Measurements from ENCODE around the gene CD180.

CD180 gene

DNA sequence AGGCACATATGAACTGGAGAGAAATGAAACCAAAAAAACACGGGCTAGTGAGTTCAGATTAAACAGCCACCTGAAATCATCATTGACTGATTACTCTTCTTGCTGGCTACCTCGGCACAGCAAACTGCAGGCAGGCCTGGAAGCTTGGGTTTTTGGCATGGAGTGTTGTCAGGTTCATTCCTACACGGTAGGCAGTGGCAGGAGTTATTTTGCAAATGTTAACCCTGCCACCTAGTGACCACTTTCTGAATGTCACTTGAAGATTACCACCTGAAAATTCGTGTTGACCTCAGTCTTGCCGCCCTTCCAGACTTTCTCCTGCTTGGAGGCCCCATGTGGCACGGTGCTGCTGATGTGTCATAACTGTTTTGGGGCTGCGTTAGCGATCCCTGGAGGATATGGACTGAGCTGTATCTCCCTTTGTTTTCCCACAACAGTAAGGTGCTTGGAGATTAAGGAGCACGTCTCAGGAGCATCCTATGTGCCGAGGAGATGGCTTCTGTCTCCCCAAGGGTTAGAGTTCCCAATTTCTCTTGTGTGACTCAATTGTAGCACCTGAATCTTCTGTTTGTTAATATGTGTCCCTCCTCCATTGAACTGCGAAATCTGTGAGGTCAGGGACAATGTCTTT lies 12.7 kb upstream of the CD180 start:
- peak; percentile 68 for DNase-seq

DNA sequence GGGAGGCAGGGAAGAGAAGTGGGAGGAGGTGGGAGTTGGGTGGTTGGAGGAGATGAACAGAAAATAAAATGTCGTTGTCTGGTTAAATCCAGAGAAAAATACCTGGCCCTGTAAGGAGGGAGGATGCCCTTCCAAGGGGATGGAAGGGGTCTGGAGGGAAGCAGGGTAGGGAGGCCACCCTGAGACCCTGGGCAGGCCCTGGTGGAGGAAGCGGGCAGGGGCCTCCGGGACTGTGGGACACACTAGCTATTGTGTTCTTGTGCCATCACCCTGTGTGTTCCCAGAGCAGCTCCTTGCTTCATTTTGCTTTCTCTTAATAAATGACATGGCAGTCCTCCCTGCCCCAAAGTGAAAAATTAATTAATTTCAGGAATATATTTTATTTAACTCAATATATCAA lies 11.8 kb upstream of the CD180 start:
- DNase-seq = no peak

DNA sequence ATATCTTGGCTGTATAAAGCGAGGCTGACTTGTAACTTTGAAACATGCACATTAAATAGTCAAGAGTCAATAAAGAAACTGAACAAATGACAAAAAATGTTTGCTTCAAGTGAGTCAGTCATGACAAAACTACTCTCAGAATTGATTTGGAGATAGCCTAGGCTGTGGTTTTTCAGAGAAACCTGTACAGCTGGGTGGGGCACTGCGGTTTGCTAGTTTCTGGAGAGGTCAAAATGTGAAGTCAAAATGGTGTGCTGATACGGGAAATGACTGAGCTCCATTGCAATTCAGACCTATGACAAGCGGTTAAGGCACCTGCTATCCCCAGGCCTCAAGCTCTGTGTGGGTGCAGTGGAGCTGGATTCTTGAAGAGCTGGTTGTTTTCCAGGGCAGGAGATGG lies 10.3 kb upstream of the CD180 start:
- DNase-seq = peak; percentile 97

DNA sequence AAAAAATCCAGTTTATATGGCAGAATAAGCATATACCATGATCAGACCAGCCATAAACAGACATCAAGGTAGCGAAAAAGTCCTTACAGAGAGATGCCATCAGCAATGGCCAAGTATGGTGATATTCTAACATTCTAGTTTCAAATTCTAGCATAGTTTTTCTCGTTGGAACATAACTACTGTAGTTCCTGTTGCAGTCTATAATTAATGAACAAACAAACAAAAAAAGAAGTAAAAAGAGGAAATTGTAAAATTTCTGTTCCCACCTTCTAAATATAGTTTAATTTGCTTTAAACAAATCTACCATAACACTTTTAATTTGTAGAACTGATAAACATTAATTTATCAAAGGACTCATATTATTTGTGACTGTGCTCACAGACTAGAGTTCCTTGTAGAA lies 9.9 kb upstream of the CD180 start:
- peak; percentile 59 for DNase-seq

DNA sequence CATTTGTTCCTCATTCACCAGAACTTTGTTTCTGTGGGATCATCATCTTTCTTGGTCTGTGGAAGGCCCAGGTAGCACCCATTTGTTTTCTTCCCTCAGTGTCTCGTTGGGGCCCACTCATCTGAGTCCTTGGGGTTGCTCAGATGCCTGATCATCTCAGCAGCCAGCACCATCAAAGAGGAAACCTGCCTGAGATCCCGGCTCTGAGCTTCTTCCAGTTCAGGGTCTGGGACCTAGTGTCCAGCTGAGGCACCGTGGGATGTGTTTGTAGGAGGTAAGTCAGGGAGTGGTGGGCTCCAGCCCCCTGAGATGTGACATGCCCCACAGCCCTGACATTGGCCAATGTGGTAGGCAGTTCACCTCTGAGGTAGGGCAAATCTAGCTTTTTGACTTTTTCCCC lies 9.4 kb upstream of the CD180 start:
- DNase-seq = no peak

DNA sequence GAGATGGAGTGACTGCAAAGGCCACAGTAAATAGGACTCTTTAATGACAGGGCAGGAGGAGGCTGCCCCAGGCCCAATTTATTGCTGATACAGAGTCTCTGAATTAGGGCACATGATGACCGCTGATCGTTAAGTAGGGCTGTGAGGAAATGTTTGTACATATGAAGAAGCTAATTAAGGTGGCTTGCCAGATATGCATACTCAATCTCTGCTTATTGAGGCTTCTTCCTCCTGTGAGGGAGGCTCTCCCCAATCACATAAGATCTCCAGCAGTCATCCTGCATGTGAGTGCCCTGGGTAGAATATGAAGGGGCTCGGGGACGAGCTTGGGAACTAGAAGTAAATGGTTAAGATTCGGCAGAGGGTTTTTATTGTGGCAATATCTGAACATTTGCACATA lies 8.2 kb upstream of the CD180 start:
- no peak for DNase-seq

DNA sequence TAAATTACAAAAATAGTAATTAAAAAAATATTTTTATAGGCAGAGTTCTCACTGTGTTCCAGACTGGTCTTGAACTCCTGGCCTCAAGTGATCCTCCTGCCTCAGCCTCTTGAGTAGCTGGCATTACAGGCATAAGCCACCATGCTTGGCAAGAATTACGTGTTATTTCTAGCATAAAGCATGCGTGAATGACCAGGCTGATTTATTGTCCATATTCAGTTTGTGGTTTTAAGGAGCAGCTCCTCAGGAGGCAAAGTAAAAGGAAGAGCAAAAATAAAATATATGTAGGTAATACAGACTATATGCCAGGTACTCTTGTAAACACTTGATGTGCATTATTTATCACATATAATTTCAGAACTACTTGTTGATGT lies 7.1 kb upstream of the CD180 start:
- peak; percentile 37 for DNase-seq

DNA sequence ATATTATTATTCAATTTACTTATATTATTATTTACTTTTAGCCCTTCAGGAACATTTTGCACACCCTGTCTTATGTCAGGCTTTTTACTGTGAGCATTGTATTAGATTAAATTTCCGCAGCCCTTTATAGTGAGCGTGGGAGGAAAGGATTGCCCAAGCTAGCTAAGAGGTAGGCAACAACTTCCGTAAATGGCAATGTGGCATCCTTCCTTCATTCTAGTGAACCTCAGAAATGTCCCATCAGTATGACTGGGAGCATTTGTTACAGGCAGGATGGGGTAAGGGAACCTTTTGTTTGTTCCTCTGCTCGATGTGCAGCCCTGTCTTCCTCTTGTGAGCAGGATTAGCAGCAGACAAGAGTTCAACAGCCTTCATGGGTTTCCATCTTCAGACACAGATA lies 6.2 kb upstream of the CD180 start:
- peak; percentile 89 for DNase-seq

DNA sequence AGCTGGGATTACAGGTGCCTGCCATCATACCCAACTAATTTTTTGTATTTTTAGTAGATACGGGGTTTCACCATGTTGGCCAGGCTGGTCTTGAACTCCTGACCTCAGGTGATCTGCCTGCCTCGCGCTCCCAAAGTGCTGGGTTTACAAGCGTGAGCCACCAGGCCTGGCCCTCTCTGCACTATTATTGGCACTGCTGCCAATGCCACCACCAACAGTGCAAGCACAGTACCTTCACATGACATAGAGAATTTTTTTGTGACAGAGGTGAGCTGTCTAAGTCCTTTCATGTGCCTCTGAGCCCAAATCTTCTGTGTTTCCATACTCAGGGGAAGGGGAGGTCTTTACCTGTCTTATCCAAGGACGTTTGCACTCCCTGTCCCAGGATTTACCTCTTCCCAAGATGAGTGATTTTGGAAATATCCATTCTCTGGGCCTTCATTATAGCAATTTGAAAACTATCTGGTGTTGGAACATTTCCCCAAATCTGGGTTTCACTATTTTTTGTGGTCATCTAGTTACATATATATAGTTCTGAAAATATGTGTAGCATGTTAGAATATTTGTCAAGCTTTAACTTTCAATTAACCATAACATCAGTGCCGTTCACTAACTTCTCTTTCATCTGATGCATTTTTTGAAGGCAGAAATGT lies 5.4 kb upstream of the CD180 start:
- peak; percentile 22 for DNase-seq

DNA sequence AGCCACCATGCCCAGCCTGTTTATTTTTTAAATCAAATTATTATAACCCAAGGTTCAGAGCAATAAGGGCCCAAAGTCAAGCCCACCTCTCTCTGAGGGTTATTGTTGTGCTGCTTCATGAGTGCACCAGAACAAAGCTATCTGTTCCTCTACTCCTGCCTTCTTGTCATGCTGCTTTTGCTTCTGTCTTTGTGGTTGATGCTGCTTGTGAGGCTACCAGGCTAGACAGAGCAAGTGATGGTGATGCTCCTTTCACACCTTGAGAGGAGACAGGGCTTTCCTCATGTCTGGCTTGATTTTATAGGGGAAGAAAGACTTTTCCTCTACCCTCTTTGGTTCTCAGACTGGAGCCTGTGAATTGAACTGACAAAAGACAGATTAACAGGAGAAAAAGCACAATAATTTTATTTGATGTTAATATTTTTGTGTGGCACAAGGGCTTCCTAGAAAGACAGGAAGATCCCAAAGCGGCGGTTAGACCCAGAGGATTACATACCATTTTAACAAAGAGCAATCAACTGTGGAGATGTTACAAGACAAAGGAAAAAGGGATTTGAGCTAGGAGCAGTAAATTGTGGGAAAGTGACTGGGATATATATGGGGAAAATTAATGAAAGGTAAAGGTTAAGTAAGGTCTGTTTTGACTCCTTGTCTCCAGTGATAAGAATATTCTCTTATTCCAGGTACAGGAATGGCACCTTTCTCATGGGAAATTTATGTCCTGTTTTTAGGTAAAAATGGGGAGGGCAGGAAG lies 4.4 kb upstream of the CD180 start:
- no peak for DNase-seq

DNA sequence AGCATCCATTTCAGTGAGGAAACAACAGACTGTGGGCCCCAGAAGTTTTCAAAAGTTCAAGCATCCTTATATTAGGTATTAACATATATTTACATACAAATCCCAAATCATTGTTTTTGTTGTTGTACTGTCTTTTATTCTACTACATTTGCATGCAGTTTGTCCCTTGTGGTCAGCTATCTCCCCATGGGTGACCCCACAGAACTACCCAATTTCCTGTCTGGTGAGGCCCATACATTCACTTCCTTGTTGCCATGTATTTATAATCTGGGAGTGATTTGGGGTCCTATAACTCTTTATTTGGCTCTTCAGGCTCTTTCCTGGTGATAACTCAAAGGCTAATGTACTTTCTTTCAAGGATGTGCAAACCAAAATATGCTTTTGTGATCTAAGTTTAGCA lies 3.3 kb upstream of the CD180 start:
- peak; percentile 58 for DNase-seq

DNA sequence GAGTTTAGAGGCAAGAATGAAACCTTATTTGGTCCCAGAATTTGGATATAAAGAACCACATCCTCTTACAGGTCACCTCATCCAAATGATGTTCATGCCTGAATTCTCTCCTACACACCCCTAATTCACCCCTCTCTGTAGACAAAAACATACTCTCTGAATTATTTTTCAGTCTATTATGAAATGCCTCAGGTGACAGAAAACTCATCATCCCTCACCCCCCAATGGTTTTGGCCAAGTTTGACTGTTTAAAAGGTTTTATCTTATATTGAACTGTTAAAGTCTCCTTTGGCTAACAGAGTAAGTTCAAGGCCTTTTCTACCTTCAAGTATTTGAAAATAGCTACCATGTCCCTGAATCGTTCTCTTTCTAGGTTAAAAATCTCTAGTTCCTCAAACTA lies 2.3 kb upstream of the CD180 start:
- no peak for DNase-seq

DNA sequence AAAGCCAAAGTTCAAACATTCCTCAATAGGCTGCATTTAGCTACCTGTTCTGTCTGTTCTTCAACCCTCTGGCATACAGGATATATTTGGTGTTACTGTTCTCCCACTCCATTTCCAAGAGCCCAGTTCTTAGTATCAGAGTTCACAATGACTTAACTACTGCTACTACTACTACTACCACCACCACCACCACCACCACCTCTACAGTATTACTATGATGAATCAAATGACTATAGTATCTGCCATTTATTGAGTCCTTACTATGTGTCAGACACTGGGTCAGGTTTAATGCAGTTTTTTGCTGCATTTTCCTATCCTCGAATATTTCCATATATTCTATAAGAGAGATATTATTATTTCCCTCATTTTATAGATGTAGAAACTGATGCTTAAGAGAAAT lies 937 bp upstream of the CD180 start:
- no peak for DNase-seq

DNA sequence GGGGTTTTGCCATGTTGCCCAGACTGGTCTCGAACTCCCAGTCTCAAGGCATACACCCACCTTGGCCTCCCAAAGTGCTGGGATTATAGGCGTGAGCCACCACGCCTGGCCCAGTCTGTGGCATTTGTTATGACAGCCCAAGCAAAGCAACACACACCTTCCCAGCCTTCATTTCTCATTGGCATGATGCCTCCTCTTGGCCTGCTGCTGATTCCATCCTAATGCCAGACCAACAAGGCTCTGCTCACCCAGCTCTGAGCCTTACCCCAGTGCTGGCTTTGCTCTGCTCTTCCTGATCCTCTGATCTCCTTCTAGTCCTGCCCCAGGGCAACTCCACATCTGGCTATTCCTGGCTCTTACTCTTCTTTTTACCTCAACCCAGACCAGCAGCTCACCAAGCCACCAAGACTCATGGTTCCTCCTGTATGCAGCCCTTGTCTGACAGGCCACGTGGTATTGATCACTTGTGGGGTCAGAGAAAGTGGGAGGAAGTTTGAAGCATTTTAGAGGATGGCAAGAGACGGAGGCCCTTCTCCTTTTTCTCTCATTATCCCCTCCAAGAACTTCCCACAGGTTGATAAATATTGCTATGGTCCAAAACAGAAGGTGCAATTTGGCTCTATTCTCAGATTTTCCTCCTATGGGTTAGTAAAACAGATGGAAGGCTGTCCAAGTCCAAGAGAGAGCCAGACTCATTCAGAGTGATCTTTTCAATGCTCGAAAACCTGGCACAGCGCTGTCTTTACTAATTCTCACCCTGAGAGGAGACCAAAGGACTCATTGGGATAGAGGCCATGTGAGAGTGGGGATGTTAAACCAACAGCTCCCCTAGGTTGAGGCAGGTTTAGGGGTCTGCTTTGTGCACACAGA lies 958 bp downstream of the CD180 start:
- peak; percentile 66 for DNase-seq

DNA sequence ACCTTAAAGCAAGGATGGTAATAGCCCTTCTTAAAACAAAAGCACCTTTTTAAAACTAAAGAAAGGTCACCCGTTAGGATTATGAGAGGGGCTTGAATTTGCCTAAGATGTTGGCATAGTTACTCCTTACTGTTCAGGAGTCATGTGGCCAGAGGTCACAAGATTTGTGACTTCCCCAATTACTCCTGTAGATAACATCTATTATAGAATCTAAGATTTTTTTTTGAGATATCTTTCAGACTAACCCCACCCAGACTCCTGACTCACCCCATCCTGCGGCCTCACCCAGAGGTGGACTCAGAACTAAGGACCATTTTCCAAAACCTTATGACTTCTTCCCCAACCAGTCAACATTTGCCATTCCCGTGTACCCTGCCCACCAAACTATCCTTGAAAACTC lies 2.4 kb downstream of the CD180 start:
- DNase-seq = peak; percentile 54

DNA sequence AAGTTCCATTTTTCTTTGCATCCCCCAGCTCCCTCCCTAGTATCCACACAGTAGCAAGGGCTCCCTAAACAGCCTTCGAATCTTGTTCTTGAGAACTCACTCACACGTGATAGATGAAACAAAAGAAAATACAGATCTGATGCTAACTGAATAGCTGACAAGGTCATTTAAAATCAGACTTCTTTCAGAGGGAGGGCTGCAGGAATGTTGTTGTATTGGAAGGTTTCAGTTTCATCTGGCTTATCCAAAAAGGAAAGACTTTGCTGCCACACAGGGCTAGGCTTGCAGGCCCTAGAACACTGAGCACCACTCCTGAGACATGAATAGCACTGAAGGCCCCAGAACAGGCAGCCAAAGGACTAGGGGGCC lies 3.2 kb downstream of the CD180 start:
- DNase-seq = no peak

DNA sequence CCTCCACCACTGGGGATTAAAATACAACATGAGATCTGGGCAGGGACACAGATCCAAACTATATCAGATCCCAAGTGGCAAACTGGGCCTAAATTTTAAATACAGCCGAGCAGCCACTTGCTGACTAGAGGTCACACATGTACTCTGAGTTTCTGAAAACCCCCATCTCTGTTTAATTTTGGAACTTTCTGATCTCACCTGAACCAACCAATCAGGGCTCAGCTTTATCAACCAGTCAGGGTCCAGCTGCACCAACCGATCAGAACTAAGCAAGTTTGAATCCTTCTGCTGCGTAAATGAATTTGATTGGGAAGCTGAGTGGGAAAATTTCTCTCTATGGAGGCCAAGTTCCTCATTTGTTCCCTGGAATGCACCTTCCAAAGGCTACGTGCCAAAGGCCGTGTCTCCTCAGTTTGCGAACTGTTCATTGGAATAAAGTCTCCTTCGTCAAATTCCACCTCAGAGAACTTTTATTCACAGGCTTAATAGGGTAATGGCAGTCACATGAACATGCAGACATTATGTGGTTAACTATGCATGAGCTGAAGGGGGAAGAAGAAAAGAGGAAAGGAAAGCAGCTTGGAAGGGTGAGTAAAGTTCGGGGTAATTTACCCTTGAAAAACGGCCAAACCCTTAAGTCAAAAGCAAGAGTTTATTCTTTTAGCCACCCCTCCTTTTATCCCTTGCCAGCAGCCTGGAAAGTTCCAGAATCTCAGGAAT lies 3.7 kb downstream of the CD180 start:
- peak; percentile 92 for DNase-seq

DNA sequence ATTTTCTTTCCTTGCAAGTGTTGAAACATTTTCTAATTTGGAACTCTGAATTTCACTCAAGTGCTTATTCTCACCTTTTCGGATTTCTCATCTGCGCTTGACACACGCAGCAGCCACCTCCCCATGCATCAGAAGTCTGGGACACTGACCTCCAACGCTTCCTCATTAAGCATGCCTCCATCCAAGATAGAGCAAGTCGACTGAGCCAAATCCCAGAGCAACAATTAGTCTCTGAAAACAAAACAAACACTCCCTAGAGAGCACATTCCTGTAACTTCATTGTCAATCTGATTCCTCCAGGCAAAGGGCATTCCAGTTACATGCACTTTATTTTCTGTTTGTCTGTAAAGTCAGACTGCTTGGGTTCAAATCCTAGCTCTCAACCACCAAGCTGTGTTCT lies 5.7 kb downstream of the CD180 start:
- DNase-seq = no peak

DNA sequence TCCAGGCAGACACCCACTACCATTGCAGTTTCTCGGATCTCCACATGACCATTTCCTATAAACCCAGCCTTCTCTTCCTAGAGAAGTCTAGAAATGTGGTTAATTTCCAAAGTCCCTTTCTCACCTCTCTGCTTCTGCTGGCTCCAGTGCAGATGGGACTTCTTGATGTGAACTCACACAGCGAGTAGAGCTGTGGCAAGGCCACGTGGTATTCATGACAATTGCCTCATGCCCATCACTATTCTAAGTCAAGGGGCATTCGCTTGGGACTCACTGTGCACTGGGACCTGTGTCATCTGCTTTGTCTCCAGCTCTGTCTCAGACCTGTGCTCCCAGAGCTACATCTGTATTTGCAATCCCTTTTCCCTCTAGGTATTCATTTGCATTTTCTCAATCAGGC lies 6.2 kb downstream of the CD180 start:
- peak; percentile 22 for DNase-seq

DNA sequence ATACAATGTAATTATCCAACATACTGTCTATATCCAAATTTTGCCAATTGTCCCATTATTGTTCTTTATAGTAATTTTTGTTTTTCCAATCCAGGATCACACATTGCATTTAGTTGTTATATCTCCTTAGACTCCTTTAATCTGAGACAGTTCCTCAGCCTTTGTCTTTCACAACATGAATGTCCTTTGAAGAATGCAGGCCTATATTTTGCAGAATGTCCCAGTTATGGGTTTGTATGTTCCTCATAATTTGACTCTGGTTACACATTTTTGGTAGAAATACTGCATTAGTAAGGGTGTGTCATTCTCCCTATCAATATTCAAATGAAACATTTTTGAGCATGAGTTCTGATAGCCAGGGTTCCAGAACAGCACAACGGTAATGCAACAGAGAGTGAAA lies 6.7 kb downstream of the CD180 start:
- DNase-seq = no peak

DNA sequence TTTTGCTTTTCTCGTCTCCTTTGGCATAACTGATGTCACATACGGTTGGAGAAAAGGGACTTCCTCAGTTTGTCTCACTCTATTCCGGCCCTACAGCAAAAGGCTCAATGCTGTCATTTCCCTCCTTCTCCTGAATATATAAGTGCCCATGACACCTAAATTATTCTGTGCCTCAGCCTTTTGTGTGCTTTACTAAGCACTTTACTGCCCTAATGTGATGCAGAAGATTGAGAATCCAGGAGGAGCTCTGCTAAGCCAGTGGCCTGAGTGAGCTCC lies 7.6 kb downstream of the CD180 start:
- no peak for DNase-seq

DNA sequence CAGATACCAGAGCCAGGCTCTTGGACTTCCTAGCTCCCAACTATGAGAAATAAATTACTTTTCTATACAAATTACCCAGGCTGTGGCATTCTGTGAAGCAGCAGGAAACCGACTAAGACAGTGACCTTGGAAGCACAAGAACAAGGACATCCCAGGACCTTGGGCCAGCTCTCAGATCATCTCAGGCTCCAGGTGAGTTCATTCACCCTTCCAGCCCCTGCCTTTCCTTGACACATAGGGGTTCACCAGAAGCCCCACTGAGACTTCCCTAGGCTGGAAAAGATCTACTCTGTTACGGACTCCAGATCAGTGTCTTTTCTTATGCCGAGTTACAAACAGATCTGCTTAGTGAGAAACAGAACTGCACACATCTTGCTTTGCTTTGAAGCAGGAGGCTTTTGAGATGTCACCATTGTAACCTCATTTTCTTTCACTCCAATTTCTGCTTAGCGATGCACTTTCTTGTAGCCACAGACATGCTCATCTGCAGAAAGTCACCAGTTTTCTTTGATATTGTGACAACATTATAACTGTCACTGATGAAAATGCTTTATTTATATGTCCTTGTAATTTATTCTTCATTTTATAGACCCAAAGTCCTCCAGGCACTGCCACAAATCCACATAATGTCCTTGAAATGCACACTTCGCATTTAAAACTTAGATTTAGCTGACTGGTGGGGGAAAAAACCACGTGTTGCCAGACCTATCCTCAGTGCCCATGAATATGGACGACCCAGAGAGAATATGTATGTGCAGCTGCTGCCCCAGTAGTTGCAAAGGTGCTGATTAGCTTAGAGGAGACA lies 8.1 kb downstream of the CD180 start:
- no peak for DNase-seq

Measured in MV-4-11 (cell line).